H1 (cell line): ENCODE measurements around the gene PDE4D.

Experiments used
- BRCA1 ChIP-seq: IDR thresholded peaks from 2 replicates; pipeline ENCODE4 v1.6.1; 2012; ENCODE audit warnings: low read depth, low read length, improper control_type of control experiment
- CEBPB ChIP-seq: IDR thresholded peaks from 2 replicates; pipeline ENCODE4 v1.6.1; 2012; ENCODE audit warnings: low read depth, low read length
- JUND ChIP-seq: IDR thresholded peaks from 2 replicates; pipeline ENCODE4 v1.6.1; 2011; ENCODE audit warnings: mild to moderate bottlenecking, improper control_type of control experiment, low read length
- RAD21 ChIP-seq, 2 experiments: IDR thresholded peaks in 1 of 2; conservative IDR thresholded peaks in 1 of 2; 2 replicates each; pipeline ENCODE4 v1.6.1; 2011; ENCODE audit warnings: low read depth in 2 of 2, low read length in 2 of 2, improper control_type of control experiment in 1 of 2, inconsistent platforms in 1 of 2, mild to moderate bottlenecking in 1 of 2, moderate library complexity in 1 of 2
- SIN3A ChIP-seq, 2 experiments: IDR thresholded peaks in 1 of 2; conservative IDR thresholded peaks in 1 of 2; 2 replicates each; pipeline ENCODE4 v1.6.1; 2011 to 2012; ENCODE audit warnings: low read length in 2 of 2, improper control_type of control experiment in 1 of 2, low read depth in 1 of 2, mild to moderate bottlenecking in 1 of 2
- SP4 ChIP-seq: IDR thresholded peaks from 2 replicates; pipeline ENCODE4 v1.6.1; 2012; ENCODE audit warnings: low read length, inconsistent platforms
- SUZ12 ChIP-seq: fragments of 200-600 bp; sonication (generic); IDR thresholded peaks from 2 replicates; pipeline ENCODE4 v1.6.1; 2012; ENCODE audit warnings: mild to moderate bottlenecking, inconsistent platforms, low read length, moderate library complexity, mixed read lengths
- TAF1 ChIP-seq: IDR thresholded peaks from 2 replicates; pipeline ENCODE4 v1.6.1; 2011; ENCODE audit warnings: mild to moderate bottlenecking, low read depth, low read length
- TAF7 ChIP-seq: optimal IDR thresholded peaks from 2 replicates; pipeline ENCODE3; 2011; ENCODE audit warnings: low read depth, mild to moderate bottlenecking, inconsistent platforms, low read length, moderate library complexity, borderline replicate concordance
- TCF12 ChIP-seq: IDR thresholded peaks from 2 replicates; pipeline ENCODE4 v1.6.1; 2011; ENCODE audit warnings: low read depth, mild to moderate bottlenecking, low read length
- TEAD4 ChIP-seq: IDR thresholded peaks from 2 replicates; pipeline ENCODE4 v1.6.1; 2012; ENCODE audit warnings: low read depth, low read length, inconsistent platforms, mixed read lengths
- TF ChIP-seq, protein P1 (sequence below): fragments of 300-600 bp; sonication (generic); IDR thresholded peaks from 2 replicates; pipeline ENCODE4 v1.7.1; 2012; ENCODE audit warnings: low read length, moderate library complexity, mild to moderate bottlenecking, inconsistent platforms; ENCODE audit not compliant: insufficient replicate concordance
- TF ChIP-seq, protein P2 (sequence below), 3 experiments: IDR thresholded peaks; 1 replicate in 2 of 3; 2 replicates in 1 of 3; pipeline versions ENCODE4 v1.5.1 to v1.6.1; 2011; ENCODE audit warnings: low read length in 3 of 3, mild to moderate bottlenecking in 3 of 3, inconsistent platforms in 2 of 3, low read depth in 1 of 3, moderate library complexity in 1 of 3; ENCODE audit not compliant: insufficient read depth in 1 of 3; ENCODE audit errors: control extremely low read depth in 1 of 3

DNA sequence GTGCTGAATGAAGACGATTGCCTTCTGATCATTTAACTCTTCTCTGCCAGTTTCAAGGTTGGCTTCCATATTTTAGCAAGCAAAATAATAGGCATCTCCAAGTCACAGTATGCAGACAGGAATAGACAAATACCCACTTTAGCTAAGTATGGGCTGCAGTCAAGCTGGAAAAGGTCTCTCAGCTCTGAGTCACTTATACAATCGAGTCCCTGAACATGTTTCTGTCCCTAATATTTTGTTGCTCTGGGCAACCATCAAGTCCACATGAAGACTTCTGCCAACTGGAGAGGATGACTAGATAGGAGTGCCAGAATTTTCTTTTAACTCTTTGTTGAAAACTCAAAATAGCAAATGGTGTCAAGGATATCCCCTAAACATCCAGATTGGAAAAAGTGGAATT, 735.4 kb downstream of the PDE4D start:
- TF ChIP-seq BRCA1 (no peak), CEBPB (no peak), SIN3A (conservative IDR thresholded peaks at IDR 0.05 in 1 of 2, IDR thresholded peaks at IDR 0.05 in 1 of 2; ENCODE audit: low read depth in 1 of 2, low read length in 2 of 2) (no peak), TCF12 (no peak), RAD21 (IDR thresholded peaks at IDR 0.05 in 1 of 2, conservative IDR thresholded peaks at IDR 0.05 in 1 of 2; ENCODE audit: low read depth in 2 of 2, low read length in 2 of 2) (no peak), TAF7 (no peak), SUZ12 (no peak), TEAD4 (no peak), SP4 (no peak), TAF1 (no peak), JUND (no peak)
- TF ChIP-seq, protein P1, sequence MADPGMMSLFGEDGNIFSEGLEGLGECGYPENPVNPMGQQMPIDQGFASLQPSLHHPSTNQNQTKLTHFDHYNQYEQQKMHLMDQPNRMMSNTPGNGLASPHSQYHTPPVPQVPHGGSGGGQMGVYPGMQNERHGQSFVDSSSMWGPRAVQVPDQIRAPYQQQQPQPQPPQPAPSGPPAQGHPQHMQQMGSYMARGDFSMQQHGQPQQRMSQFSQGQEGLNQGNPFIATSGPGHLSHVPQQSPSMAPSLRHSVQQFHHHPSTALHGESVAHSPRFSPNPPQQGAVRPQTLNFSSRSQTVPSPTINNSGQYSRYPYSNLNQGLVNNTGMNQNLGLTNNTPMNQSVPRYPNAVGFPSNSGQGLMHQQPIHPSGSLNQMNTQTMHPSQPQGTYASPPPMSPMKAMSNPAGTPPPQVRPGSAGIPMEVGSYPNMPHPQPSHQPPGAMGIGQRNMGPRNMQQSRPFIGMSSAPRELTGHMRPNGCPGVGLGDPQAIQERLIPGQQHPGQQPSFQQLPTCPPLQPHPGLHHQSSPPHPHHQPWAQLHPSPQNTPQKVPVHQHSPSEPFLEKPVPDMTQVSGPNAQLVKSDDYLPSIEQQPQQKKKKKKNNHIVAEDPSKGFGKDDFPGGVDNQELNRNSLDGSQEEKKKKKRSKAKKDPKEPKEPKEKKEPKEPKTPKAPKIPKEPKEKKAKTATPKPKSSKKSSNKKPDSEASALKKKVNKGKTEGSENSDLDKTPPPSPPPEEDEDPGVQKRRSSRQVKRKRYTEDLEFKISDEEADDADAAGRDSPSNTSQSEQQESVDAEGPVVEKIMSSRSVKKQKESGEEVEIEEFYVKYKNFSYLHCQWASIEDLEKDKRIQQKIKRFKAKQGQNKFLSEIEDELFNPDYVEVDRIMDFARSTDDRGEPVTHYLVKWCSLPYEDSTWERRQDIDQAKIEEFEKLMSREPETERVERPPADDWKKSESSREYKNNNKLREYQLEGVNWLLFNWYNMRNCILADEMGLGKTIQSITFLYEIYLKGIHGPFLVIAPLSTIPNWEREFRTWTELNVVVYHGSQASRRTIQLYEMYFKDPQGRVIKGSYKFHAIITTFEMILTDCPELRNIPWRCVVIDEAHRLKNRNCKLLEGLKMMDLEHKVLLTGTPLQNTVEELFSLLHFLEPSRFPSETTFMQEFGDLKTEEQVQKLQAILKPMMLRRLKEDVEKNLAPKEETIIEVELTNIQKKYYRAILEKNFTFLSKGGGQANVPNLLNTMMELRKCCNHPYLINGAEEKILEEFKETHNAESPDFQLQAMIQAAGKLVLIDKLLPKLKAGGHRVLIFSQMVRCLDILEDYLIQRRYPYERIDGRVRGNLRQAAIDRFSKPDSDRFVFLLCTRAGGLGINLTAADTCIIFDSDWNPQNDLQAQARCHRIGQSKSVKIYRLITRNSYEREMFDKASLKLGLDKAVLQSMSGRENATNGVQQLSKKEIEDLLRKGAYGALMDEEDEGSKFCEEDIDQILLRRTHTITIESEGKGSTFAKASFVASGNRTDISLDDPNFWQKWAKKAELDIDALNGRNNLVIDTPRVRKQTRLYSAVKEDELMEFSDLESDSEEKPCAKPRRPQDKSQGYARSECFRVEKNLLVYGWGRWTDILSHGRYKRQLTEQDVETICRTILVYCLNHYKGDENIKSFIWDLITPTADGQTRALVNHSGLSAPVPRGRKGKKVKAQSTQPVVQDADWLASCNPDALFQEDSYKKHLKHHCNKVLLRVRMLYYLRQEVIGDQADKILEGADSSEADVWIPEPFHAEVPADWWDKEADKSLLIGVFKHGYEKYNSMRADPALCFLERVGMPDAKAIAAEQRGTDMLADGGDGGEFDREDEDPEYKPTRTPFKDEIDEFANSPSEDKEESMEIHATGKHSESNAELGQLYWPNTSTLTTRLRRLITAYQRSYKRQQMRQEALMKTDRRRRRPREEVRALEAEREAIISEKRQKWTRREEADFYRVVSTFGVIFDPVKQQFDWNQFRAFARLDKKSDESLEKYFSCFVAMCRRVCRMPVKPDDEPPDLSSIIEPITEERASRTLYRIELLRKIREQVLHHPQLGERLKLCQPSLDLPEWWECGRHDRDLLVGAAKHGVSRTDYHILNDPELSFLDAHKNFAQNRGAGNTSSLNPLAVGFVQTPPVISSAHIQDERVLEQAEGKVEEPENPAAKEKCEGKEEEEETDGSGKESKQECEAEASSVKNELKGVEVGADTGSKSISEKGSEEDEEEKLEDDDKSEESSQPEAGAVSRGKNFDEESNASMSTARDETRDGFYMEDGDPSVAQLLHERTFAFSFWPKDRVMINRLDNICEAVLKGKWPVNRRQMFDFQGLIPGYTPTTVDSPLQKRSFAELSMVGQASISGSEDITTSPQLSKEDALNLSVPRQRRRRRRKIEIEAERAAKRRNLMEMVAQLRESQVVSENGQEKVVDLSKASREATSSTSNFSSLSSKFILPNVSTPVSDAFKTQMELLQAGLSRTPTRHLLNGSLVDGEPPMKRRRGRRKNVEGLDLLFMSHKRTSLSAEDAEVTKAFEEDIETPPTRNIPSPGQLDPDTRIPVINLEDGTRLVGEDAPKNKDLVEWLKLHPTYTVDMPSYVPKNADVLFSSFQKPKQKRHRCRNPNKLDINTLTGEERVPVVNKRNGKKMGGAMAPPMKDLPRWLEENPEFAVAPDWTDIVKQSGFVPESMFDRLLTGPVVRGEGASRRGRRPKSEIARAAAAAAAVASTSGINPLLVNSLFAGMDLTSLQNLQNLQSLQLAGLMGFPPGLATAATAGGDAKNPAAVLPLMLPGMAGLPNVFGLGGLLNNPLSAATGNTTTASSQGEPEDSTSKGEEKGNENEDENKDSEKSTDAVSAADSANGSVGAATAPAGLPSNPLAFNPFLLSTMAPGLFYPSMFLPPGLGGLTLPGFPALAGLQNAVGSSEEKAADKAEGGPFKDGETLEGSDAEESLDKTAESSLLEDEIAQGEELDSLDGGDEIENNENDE = no peak
- TF ChIP-seq, protein P2, sequence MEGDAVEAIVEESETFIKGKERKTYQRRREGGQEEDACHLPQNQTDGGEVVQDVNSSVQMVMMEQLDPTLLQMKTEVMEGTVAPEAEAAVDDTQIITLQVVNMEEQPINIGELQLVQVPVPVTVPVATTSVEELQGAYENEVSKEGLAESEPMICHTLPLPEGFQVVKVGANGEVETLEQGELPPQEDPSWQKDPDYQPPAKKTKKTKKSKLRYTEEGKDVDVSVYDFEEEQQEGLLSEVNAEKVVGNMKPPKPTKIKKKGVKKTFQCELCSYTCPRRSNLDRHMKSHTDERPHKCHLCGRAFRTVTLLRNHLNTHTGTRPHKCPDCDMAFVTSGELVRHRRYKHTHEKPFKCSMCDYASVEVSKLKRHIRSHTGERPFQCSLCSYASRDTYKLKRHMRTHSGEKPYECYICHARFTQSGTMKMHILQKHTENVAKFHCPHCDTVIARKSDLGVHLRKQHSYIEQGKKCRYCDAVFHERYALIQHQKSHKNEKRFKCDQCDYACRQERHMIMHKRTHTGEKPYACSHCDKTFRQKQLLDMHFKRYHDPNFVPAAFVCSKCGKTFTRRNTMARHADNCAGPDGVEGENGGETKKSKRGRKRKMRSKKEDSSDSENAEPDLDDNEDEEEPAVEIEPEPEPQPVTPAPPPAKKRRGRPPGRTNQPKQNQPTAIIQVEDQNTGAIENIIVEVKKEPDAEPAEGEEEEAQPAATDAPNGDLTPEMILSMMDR (IDR thresholded peaks at IDR 0.05; ENCODE audit: control extremely low read depth in 1 of 3, insufficient read depth in 1 of 3, low read depth in 1 of 3, low read length in 3 of 3) = no peak
